HUDEP-2 (cell line): ENCODE results near the gene SCARB2.

ENCODE experiments used
- DNase-seq, 76 experiments: peaks; one replicate each; lab custom pipeline; 2025; ENCODE audit not compliant: unreplicated experiment in 76 of 76; lab: John Stamatoyannopoulos, UW

Gene SCARB2

GRCh38 chr4:76232681-76233080 is 19.1 kb upstream of the SCARB2 start:
- DNase-seq = no peak

- no peak for DNase-seq
Measured at GRCh38 chr4:76226418-76226817, 12.8 kb upstream of the SCARB2 start.

- DNase-seq = no peak
Measured at GRCh38 chr4:76224171-76224570, 10.5 kb upstream of the SCARB2 start.

DNA sequence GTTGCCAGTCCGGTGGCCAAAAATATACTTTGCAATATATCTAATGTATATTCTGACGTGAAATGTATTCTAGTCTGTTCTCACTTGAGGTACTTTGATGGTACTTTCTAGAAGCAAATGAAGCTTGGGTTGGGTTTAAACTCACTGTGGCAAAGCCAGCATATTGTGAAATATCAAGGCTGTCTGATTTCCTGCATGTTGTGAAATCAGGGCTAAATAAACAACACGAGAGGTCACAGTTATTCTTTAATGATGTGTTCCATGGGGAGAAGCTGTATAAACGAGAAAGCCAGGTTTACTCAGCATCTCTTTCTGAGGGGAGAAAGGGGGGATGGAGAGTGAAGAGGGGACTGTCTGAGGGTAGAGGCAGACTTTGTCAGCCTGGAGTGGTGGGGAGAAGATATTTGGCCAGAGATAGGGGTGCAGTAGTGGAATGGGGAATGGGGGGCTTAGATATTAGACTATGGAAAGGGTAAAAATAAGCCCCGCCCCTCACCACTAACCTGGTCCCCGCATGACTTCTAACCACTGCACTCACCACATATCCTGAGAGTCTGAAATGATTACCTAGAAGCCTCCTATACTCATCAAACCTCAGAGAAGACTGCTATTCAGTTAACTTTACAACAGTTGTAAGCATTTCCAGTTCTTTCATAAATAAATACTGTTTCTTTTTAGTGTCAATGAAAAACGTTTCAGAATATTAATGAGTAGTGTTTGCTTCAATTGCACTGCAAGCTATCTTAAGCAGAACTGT is 5.9 kb upstream of the SCARB2 start:
- no peak for DNase-seq

- no peak for DNase-seq
Measured at GRCh38 chr4:76216975-76217814, 3.6 kb upstream of the SCARB2 start.

DNA sequence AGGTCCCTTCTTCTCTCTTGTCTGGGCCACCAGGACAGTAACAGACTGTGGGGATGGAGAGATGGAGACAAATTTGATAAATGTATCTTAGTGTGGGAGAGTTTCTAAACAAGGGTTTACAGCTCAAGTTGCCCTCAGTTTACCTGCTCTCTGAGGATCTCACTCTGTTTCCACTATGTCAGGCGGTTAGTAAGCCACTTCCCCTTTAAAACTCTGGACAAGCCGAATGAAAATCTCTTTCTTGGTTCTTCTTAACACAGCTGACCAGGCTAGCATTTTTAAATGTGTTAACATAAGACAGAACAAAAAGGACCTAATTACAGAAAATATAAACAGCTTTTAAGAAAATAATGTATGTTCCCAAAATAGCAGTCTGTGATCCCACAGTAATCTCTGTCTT is 2.9 kb upstream of the SCARB2 start:
- no peak for DNase-seq

- DNase-seq = peak in 47 of 76 experiments; percentile 2 to 64 (median 19)
Measured at GRCh38 chr4:76215077-76215476, 1.5 kb upstream of the SCARB2 start.

DNA sequence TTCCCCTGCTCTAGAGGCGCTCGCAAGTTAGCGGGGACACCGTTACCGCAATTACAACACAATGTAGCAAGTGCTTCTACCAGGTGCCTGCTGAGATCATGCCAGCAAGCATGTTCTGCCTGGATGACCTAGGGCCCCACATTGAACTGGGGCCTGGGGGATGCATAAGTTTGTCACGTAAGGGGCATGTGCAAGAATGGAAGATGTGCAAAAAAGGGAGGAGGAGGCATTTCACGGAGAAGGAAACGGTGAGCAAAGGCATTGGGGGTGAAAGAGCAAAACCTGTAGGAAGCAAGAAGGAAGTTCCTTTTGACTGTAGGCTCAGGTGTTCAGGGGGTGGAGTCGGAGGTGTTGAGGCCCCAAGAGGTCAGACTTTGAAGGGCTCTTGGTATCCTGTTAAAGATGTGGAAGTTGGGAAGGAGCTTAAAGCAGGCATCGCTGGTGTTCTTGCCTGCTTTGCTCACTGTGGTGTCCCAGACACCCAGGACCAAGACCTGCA is 602 bp upstream of the SCARB2 start:
- DNase-seq = peak in 5 of 76 experiments; percentile 1 to 46 (median 27)

GRCh38 chr4:76212851-76213414 is 691 bp downstream of the SCARB2 start:
- peak in 9 of 76 experiments; percentile 1 to 43 (median 5) for DNase-seq

DNA sequence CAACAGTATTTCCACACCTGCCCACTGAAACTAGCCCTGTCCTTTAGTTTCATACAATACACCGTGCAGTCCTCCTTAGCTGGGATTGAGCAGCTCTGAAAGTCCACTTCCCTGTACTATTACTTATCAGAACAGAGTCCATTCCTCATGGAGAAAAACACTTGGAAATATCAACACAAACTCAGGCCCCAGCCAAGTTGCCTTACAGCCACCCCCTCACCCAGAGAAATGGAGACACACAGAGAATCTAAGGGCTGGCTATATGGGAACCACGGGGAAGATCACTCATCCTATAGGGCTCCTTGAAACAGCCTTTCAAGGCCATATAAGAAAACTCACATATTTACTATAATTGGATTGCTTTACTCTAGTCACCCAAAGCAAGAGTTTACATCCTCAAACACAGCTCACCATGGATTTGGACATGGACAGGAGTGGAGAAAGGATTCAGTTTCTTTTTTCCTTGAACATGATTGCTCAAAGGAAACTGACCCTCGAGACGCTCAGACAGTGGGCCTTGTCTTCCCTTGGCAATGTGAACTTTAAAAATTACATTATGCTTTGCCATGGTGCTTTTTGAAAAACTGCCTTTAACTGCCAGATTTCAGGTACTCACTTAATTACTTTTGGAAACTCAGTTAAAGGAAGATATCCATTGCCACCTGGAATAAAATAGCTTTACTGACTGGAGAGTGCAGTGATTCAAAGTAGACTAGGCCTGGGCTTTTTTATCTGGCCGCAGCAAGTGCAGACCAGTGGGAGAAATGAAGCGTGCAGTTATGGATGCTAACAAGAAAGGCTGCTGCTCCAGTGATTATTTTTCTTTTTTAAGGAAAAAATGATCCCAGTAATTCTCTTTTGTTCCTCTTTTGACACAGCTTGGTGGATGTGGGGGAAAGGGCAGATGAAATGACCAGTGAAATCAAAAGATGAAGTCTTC is 1.6 kb downstream of the SCARB2 start:
- no peak for DNase-seq

GRCh38 chr4:76210452-76210851 is 3.2 kb downstream of the SCARB2 start:
- no peak for DNase-seq

- no peak for DNase-seq
Measured at GRCh38 chr4:76209881-76210280, 3.7 kb downstream of the SCARB2 start.

DNA sequence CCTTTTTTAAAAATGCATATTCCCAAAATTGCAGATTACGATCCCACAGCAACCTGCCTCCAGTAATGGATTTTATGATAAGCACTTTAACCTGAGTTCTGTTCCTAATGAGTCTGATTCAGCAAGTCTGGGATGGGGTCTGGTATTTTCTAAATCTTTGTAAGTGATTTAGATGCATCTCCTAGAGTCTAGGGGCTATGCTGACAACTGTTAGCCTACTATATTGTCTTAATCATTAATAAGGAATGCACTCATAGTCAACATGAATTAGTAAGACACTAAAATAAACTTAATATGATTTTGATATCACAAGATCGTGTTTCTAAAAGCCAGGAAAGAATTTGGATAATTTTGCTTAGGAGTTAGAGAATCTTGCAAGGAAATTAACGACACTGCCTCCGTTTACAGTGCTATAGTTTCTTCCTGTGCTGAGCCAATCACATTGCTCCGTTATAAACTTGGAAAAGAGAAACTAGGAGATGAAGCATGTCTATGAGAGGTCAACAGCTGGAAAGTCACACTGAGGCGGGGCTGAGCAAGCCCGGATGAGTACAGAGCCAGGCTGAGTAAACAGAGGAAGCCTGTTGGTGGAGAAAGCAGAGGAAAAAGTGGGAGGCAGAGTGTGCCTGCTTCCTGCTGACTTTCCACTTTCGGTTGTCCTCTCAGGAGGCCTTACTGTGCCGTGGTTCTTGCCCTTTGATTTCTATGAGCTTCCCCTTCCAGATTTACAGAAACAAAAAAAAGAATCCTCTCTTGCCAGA is 5.4 kb downstream of the SCARB2 start:
- DNase-seq = no peak

DNA sequence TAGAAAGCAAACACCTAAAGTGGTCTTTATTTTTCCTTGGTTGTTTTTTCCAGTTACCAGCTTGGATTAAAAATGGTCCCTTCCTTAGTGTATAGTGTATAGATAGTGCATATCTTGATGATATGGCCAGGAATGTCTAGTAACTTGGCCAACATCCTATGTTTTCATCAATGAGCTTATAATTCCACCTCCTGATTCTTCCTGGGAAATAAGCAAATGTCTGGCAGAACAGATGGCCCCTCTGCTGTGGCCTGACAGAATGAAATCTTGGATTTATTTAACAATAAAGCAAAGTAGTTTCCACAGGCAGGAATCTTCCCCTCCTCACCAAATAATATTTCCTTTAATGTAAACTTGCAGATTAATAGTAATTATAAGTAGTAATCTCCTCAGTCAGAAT is 6.1 kb downstream of the SCARB2 start:
- no peak for DNase-seq

GRCh38 chr4:76206222-76206942 is 7.2 kb downstream of the SCARB2 start:
- DNase-seq = no peak

DNA sequence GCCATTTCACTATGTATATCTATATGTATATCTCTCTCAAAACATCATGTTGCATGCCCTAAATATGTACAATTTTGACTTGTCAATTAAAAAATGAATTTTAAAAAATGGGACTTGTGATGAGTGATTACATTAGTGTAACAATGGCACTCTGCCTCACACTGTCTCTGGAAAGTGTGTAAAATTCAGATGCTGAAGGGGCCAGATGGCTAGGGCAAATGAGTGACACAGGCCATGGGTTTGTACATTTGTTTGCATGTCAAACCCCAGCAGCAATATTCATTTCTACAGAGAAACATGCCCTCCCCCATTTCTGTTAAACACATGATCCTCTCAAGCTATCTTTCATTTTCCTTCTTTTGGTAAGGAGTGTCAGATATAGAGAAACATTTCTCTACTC is 8.1 kb downstream of the SCARB2 start:
- no peak for DNase-seq

DNA sequence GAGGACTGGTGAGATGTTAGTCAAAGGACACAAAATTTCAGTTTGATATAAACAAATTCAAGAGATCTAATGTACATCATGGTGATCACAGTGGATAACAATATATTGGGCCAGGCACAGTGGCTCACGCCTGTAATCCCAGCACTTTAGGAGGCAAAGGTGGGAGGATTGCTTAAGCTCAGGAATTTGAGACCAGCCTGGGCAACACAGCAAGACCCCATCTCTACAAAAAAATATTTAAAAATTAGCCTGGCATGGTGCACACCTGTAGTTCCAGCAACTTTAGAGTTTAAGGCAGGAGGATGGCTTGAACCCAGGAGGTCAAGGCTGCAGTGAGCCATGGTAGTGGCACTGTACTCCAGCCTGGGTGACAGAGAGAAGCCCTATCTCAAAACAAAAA is 8.7 kb downstream of the SCARB2 start:
- DNase-seq = no peak

- no peak for DNase-seq
Measured at GRCh38 chr4:76203541-76203940, 10.1 kb downstream of the SCARB2 start.

DNA sequence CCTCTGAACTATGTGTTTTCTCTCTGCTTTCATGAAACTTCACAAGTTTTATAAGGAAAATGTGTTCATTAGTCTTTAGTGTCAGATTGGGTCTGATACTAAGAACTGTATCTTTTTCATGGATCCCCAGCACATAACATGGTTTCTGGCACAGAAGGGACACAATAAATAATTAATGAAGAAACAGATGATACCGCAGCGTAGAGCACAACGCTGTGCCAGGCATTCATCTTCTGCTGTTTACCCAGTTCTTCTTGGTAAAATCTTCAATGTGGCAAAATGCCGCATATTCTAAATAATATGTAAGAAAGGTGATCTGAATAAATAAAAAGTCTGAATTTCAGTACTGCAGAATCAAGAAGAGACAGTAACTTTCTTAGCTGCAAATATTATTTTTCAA is 12.3 kb downstream of the SCARB2 start:
- no peak for DNase-seq
